Peyer's patch (tissue), 4 donors: Measurements from ENCODE around the gene ACVR2B. TPM values are rescaled to one million over a fixed set of nuclear protein-coding genes. Genes with fewer than 3 reads are reported as not detected.

Source experiments
- DNase-seq, 3 donors: peaks; one replicate each; pipeline ENCODE4 v3.0.0-alpha.2; 2017 to 2019
- H3K27ac ChIP-seq, 4 donors: fragments of 200-600 bp; sonication (generic); one replicate each; pipeline ENCODE4 v1.5.1; 2016 to 2019
- H3K27me3 ChIP-seq, 2 donors: fragments of 200-600 bp; sonication (generic); one replicate each; pipeline ENCODE4 v1.5.1; 2019
- H3K36me3 ChIP-seq, 3 donors: fragments of 200-600 bp; sonication (generic); one replicate each; pipeline ENCODE4 v1.5.1; 2016 to 2019
- H3K4me1 ChIP-seq, 4 donors: fragments of 200-600 bp; sonication (generic); one replicate each; pipeline ENCODE4 v1.5.1; 2016 to 2019
- H3K4me3 ChIP-seq, 4 donors: fragments of 200-600 bp; sonication (generic); 1 replicate in 3 of 4; 2 replicates in 1 of 4; pipeline ENCODE4 v1.5.1; 2016 to 2019; ENCODE audit warnings: mild to moderate bottlenecking in 1 of 4
- H3K9me3 ChIP-seq, 4 donors: fragments of 200-600 bp; sonication (generic); one replicate each; pipeline ENCODE4 v1.5.1; 2016 to 2019; ENCODE audit warnings: mild to moderate bottlenecking in 1 of 4
- CTCF ChIP-seq, 6 experiments: fragments of 450-650 bp in 4 of 6; fragments of 200-600 bp in 2 of 6; sonication (generic) in 1 of 6; IDR thresholded peaks; one replicate each; pipeline ENCODE4 v1.5.1; 2017 to 2019; ENCODE audit warnings: antibody characterized with exemption in 6 of 6, mild to moderate bottlenecking in 3 of 6, moderate library complexity in 1 of 6
- POLR2A ChIP-seq, 2 donors: fragments of 450-650 bp; IDR thresholded peaks; one replicate each; pipeline ENCODE4 v1.5.1; 2017; ENCODE audit warnings: antibody characterized with exemption in 2 of 2, mild to moderate bottlenecking in 2 of 2, moderate library complexity in 2 of 2
- total RNA-seq, 4 donors: library from RNA; depleted of rRNA; stranded (reverse); fragments of >200 nt; gene quantifications; one replicate each; pipeline ENCODE4 v1.1.0, GENCODE V29; 2016

Gene ACVR2B
- total RNA-seq, 4 donors from 2014 or later: 4.9 to 14.5 (median 7.6) TPM

- H3K4me1 ChIP-seq: no peaks in the 10 kb centered on the region
- no peaks in the 10 kb centered on the region for H3K27me3 ChIP-seq
- peaks cover 0 to 26% (median 0%) of the 10 kb centered on the region in 3 donors for H3K36me3 ChIP-seq
- no peak for DNase-seq
- no peak overlapping the region for H3K4me3 ChIP-seq
- TF ChIP-seq CTCF (IDR thresholded peaks at IDR 0.05) (no peak), POLR2A (IDR thresholded peaks at IDR 0.05) (no peak)
- H3K9me3 ChIP-seq: no peaks in the 10 kb centered on the region
- no peak overlapping the region for H3K27ac ChIP-seq
Measured at GRCh38 chr3:38522002-38522401, 68.3 kb downstream of the ACVR2B start.

- TF ChIP-seq CTCF (IDR thresholded peaks at IDR 0.05) (no peak), POLR2A (IDR thresholded peaks at IDR 0.05) (no peak)
- H3K36me3 ChIP-seq: peaks cover 0 to 26% (median 0%) of the 10 kb centered on the region in 3 donors
- DNase-seq: no peak
- no peaks in the 10 kb centered on the region for H3K9me3 ChIP-seq
- H3K27ac ChIP-seq: no peak overlapping the region
- no peaks in the 10 kb centered on the region for H3K27me3 ChIP-seq
- H3K4me1 ChIP-seq: no peaks in the 10 kb centered on the region
- no peak overlapping the region for H3K4me3 ChIP-seq
Measured at GRCh38 chr3:38524141-38524739, 70.5 kb downstream of the ACVR2B start.

- no peak for TF ChIP-seq POLR2A (IDR thresholded peaks at IDR 0.05)
- TF ChIP-seq CTCF (IDR thresholded peaks at IDR 0.05): no peak
- Histone ChIP-seq H3K27me3 (no peaks in the 10 kb centered on the region), H3K9me3 (no peaks in the 10 kb centered on the region), H3K4me3 (no peak overlapping the region), H3K36me3 (peaks cover 0 to 26% (median 0%) of the 10 kb centered on the region in 3 donors), H3K4me1 (no peaks in the 10 kb centered on the region), H3K27ac (no peak overlapping the region)
- no peak for DNase-seq
Measured at GRCh38 chr3:38526792-38527191, 73.1 kb downstream of the ACVR2B start.

- Histone ChIP-seq H3K4me3 (no peak overlapping the region), H3K9me3 (no peaks in the 10 kb centered on the region), H3K4me1 (no peaks in the 10 kb centered on the region), H3K36me3 (peaks cover 0 to 23% (median 0%) of the 10 kb centered on the region in 3 donors), H3K27me3 (no peaks in the 10 kb centered on the region), H3K27ac (no peak overlapping the region)
- no peak for TF ChIP-seq CTCF (IDR thresholded peaks at IDR 0.05)
- TF ChIP-seq POLR2A (IDR thresholded peaks at IDR 0.05): no peak
- DNase-seq: no peak
Measured at GRCh38 chr3:38528457-38528856, 74.8 kb downstream of the ACVR2B start.

- no peaks in the 10 kb centered on the region for H3K36me3 ChIP-seq
- TF ChIP-seq POLR2A (IDR thresholded peaks at IDR 0.05) (no peak), CTCF (IDR thresholded peaks at IDR 0.05) (no peak)
- H3K9me3 ChIP-seq: no peaks in the 10 kb centered on the region
- no peak overlapping the region for H3K27ac ChIP-seq
- DNase-seq: no peak
- H3K27me3 ChIP-seq: no peaks in the 10 kb centered on the region
- no peak overlapping the region for H3K4me3 ChIP-seq
- H3K4me1 ChIP-seq: no peaks in the 10 kb centered on the region
Measured at GRCh38 chr3:38532529-38532928, 78.8 kb downstream of the ACVR2B start.
